H1 (cell line): ENCODE results near the gene CLCNKB. TPM values are rescaled to one million over a fixed set of nuclear protein-coding genes. Genes with fewer than 3 reads are reported as not detected.

Experiments used
- BCL11A ChIP-seq, 2 experiments: IDR thresholded peaks; one replicate each; pipeline ENCODE4 v1.6.1; 2011; ENCODE audit warnings: low read depth in 2 of 2, low read length in 2 of 2, mild to moderate bottlenecking in 2 of 2
- CBX8 ChIP-seq: fragments of 300-800, 300-1000 bp; sonication (generic); IDR thresholded peaks from 2 replicates; pipeline ENCODE4 v1.7.1; 2016; ENCODE audit warnings: low read depth, low read length, borderline replicate concordance
- EP300 ChIP-seq, 2 experiments: IDR thresholded peaks; 1 replicate in 1 of 2; 2 replicates in 1 of 2; pipeline ENCODE4 v1.6.1; 2011 to 2012; ENCODE audit warnings: low read depth in 2 of 2, low read length in 2 of 2, mild to moderate bottlenecking in 2 of 2, borderline replicate concordance in 1 of 2, inconsistent platforms in 1 of 2, moderate library complexity in 1 of 2
- JUND ChIP-seq: IDR thresholded peaks from 2 replicates; pipeline ENCODE4 v1.6.1; 2011; ENCODE audit warnings: mild to moderate bottlenecking, improper control_type of control experiment, low read length
- POLR2A ChIP-seq, 2 experiments: IDR thresholded peaks; 1 replicate in 1 of 2; 2 replicates in 1 of 2; pipeline ENCODE4 v1.6.1; 2011; ENCODE audit warnings: low read depth in 2 of 2, low read length in 2 of 2, mild to moderate bottlenecking in 2 of 2; ENCODE audit errors: control extremely low read depth in 1 of 2
- TBP ChIP-seq: IDR thresholded peaks from 2 replicates; pipeline ENCODE4 v1.6.1; 2011; ENCODE audit warnings: low read depth, low read length, improper control_type of control experiment
- TEAD4 ChIP-seq: IDR thresholded peaks from 2 replicates; pipeline ENCODE4 v1.6.1; 2012; ENCODE audit warnings: low read depth, low read length, inconsistent platforms, mixed read lengths
- polyA plus RNA-seq, 7 experiments: library from polyadenylated mRNA; depleted of rRNA in 3 of 7; stranded (reverse) in 5 of 7; unstranded in 2 of 7; fragments of >200 nt in 5 of 7; fragments of 200-250 nt in 2 of 7; gene quantifications; 1 replicate in 5 of 7; 2 replicates in 1 of 7; 4 replicates in 1 of 7; pipeline versions ENCODE4 v1.2.1 to v1.2.3, GENCODE V29; 2011 to 2013; ENCODE audit warnings: missing spikeins in 2 of 7, mixed read lengths in 2 of 7
- total RNA-seq: library from RNA; stranded (reverse); fragmentation: NEBNext Ultra II Directional; extraction: Animal tissue kit (Norgen Biotek cat#: 25700); gene quantifications from 2 replicates; pipeline ENCODE4 v1.2.1, GENCODE V29; 2021

CLCNKB gene
- total and polyA plus RNA-seq, 2 of the 8 experiments (the other 6 are each of a cell fraction or from before 2014, with no cell fraction given), result 1.2 to 3.5 TPM

- TF ChIP-seq JUND (no peak), TEAD4 (no peak), BCL11A (IDR thresholded peaks at IDR 0.05; ENCODE audit: low read depth in 2 of 2, low read length in 2 of 2) (no peak), TBP (no peak), CBX8 (no peak), EP300 (IDR thresholded peaks at IDR 0.05; ENCODE audit: borderline replicate concordance in 1 of 2, low read depth in 2 of 2, low read length in 2 of 2) (no peak), POLR2A (IDR thresholded peaks at IDR 0.05; ENCODE audit: control extremely low read depth in 1 of 2, low read depth in 2 of 2, low read length in 2 of 2) (no peak)
- TF ChIP-seq, all 59 proteins: peak for 0
These were observed 33.9 kb upstream of the CLCNKB start (continued) for GRCh38 chr1:16009678-16010077.
